ENCODE measurements around the gene BTN1A1. TPM values are rescaled to one million over a fixed set of nuclear protein-coding genes. Genes with fewer than 3 reads are reported as not detected.

The BTN1A1 gene
- polyA plus RNA-seq, 3 donors: not detected

DNA sequence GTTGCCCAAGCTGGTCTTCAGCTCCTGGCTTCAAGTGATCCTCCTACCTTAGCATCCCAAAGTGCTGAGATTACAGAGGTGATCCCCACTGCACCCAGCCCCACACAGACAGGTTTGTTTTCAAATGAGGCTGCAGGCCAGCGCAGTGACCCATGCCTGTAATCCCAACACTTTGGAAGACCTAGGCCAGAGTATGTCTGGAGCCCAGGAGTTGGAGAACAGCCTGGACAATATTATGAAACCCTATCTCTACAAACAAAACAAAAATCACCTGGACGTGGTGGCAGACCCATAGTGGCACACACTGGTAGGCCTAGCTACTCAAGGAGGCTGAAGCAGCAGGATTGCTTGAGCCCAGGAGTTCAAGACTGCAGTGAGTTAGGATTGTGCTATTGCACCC is 30.1 kb downstream of the BTN1A1 start:
- no peak overlapping the region for H3K4me2 ChIP-seq (replicated peaks; ENCODE audit: extremely low read depth, low read length, poor library complexity, severe bottlenecking)
- H3K27me3 Mint-ChIP-seq (ENCODE audit: low read depth in 3 of 3): peaks cover 2 to 3% (median 3%) of the 10 kb centered on the region in 3 donors
- no peaks in the 10 kb centered on the region for H3K36me3 ChIP-seq (replicated peaks in 1 of 2; ENCODE audit: control insufficient read depth in 1 of 2, insufficient read depth in 2 of 2, low read length in 2 of 2)
- H3K79me2 ChIP-seq (ENCODE audit: insufficient read depth, low read length): no peaks in the 10 kb centered on the region
- H3K9me3 ChIP-seq (replicated peaks in 1 of 2; ENCODE audit: control insufficient read depth in 1 of 2, insufficient read depth in 1 of 2, low read length in 2 of 2): no peaks in the 10 kb centered on the region
- H3K9me3 Mint-ChIP-seq: no peaks in the 10 kb centered on the region
- 90% methylated on average over 2 of the region's 2 CpGs for WGBS (ENCODE audit: insufficient coverage)
- DNase-seq: no peak
- H3K4me3 Mint-ChIP-seq: no peak overlapping the region
- no peak overlapping the region for H3K4me3 ChIP-seq (replicated peaks in 1 of 3; ENCODE audit: low read depth in 2 of 3, low read length in 3 of 3)
- H3K9ac ChIP-seq (ENCODE audit: insufficient read depth, low read length, poor library complexity, severe bottlenecking): no peak overlapping the region
- H3K4me1 Mint-ChIP-seq: peaks cover 33% of the 10 kb centered on the region
- H3K27ac ChIP-seq (ENCODE audit: low read depth in 1 of 2, low read length in 2 of 2): no peak overlapping the region
- H3K36me3 Mint-ChIP-seq: no peaks in the 10 kb centered on the region
- no peak overlapping the region for H2AFZ ChIP-seq (ENCODE audit: insufficient read depth, low read depth, low read length, poor library complexity, severe bottlenecking)
- no peak overlapping the region for H3K27ac Mint-ChIP-seq
- intact Hi-C loops (cut with micrococcal nuclease): loop anchor here (5.0 to 10.0 kb wide), 3 partner anchors 37 to 1555 kb away; partner anchors contain the start of gene ZNF165 (in 1 of the 2)
- TF ChIP-seq, protein P1, sequence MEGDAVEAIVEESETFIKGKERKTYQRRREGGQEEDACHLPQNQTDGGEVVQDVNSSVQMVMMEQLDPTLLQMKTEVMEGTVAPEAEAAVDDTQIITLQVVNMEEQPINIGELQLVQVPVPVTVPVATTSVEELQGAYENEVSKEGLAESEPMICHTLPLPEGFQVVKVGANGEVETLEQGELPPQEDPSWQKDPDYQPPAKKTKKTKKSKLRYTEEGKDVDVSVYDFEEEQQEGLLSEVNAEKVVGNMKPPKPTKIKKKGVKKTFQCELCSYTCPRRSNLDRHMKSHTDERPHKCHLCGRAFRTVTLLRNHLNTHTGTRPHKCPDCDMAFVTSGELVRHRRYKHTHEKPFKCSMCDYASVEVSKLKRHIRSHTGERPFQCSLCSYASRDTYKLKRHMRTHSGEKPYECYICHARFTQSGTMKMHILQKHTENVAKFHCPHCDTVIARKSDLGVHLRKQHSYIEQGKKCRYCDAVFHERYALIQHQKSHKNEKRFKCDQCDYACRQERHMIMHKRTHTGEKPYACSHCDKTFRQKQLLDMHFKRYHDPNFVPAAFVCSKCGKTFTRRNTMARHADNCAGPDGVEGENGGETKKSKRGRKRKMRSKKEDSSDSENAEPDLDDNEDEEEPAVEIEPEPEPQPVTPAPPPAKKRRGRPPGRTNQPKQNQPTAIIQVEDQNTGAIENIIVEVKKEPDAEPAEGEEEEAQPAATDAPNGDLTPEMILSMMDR (IDR thresholded peaks at IDR 0.05): no peak
- H3K4me1 ChIP-seq (ENCODE audit: control insufficient read depth in 1 of 2, insufficient read depth in 2 of 2, low read length in 2 of 2): peaks cover 15 to 33% of the 10 kb centered on the region in 2 donors
- H3K27me3 ChIP-seq (ENCODE audit: control insufficient read depth in 2 of 2, insufficient read depth in 2 of 2, low read length in 2 of 2): no peaks in the 10 kb centered on the region
- no peaks in the 10 kb centered on the region for H4K20me1 ChIP-seq (ENCODE audit: insufficient read depth, low read length)

DNA sequence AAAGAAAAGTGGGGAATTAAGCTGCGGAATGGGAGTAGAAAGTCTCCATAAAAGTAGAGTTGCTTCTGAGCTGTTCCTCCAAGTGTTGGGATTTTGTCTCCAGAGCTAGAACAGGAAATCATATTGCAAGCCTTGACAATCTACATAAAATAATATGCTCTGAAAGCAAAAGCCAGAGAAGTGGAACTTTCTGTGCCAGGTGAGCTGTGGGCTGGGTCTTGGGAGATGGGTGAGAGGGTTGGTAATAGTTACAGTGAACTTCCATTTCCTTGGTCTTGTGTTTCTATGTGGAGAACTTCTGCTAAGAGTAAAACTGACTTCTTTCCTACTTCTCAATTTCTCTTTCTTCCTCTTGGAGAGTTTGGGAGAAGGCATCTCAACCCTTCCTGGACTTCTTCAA is 31.8 kb downstream of the BTN1A1 start:
- peak overlapping the region in 1 of 3 experiments; percentile 80 for H3K4me3 ChIP-seq (replicated peaks in 1 of 3; ENCODE audit: low read depth in 2 of 3, low read length in 3 of 3)
- H3K27ac ChIP-seq (ENCODE audit: low read depth in 1 of 2, low read length in 2 of 2): peak overlapping the region in 1 of 2 donors; percentile 6
- H3K79me2 ChIP-seq (ENCODE audit: insufficient read depth, low read length): no peaks in the 10 kb centered on the region
- Mint-ChIP-seq H3K9me3 (no peaks in the 10 kb centered on the region), H3K36me3 (no peaks in the 10 kb centered on the region), H3K27ac (peak overlapping the region in 5 of 7 donors; percentile 2 to 74 (median 37)), H3K4me1 (peaks cover 32% of the 10 kb centered on the region), H3K27me3 (ENCODE audit: low read depth in 3 of 3) (peaks cover 2 to 3% (median 3%) of the 10 kb centered on the region in 3 donors), H3K4me3 (peak overlapping the region in 1 of 2 donors; percentile 9)
- WGBS (ENCODE audit: insufficient coverage): no CpG with 5 or more reads among the region's 1 CpG
- peak overlapping the region; percentile 79 for H3K4me2 ChIP-seq (replicated peaks; ENCODE audit: extremely low read depth, low read length, poor library complexity, severe bottlenecking)
- no peaks in the 10 kb centered on the region for H3K9me3 ChIP-seq (replicated peaks in 1 of 2; ENCODE audit: control insufficient read depth in 1 of 2, insufficient read depth in 1 of 2, low read length in 2 of 2)
- H3K9ac ChIP-seq (ENCODE audit: insufficient read depth, low read length, poor library complexity, severe bottlenecking): no peak overlapping the region
- no peak overlapping the region for H2AFZ ChIP-seq (ENCODE audit: insufficient read depth, low read depth, low read length, poor library complexity, severe bottlenecking)
- no peaks in the 10 kb centered on the region for H3K36me3 ChIP-seq (replicated peaks in 1 of 2; ENCODE audit: control insufficient read depth in 1 of 2, insufficient read depth in 2 of 2, low read length in 2 of 2)
- no peak for DNase-seq
- TF ChIP-seq, protein P1 (IDR thresholded peaks at IDR 0.05): no peak
- peaks cover 14 to 36% of the 10 kb centered on the region in 2 donors for H3K4me1 ChIP-seq (ENCODE audit: control insufficient read depth in 1 of 2, insufficient read depth in 2 of 2, low read length in 2 of 2)
- intact Hi-C loops (cut with micrococcal nuclease): loop anchor here (5.0 to 10.0 kb wide), 3 partner anchors 35 to 1553 kb away; partner anchors contain the start of gene ZNF165 (in 1 of the 2)
- no peaks in the 10 kb centered on the region for H3K27me3 ChIP-seq (ENCODE audit: control insufficient read depth in 2 of 2, insufficient read depth in 2 of 2, low read length in 2 of 2)
- H4K20me1 ChIP-seq (ENCODE audit: insufficient read depth, low read length): no peaks in the 10 kb centered on the region

Measured in CD14-positive monocyte (primary cell).